ENCODE results near the gene MECR.

- TF ChIP-seq, protein P1, sequence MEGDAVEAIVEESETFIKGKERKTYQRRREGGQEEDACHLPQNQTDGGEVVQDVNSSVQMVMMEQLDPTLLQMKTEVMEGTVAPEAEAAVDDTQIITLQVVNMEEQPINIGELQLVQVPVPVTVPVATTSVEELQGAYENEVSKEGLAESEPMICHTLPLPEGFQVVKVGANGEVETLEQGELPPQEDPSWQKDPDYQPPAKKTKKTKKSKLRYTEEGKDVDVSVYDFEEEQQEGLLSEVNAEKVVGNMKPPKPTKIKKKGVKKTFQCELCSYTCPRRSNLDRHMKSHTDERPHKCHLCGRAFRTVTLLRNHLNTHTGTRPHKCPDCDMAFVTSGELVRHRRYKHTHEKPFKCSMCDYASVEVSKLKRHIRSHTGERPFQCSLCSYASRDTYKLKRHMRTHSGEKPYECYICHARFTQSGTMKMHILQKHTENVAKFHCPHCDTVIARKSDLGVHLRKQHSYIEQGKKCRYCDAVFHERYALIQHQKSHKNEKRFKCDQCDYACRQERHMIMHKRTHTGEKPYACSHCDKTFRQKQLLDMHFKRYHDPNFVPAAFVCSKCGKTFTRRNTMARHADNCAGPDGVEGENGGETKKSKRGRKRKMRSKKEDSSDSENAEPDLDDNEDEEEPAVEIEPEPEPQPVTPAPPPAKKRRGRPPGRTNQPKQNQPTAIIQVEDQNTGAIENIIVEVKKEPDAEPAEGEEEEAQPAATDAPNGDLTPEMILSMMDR (IDR thresholded peaks at IDR 0.05), result no peak
- TF ChIP-seq POLR2A (IDR thresholded peaks at IDR 0.05), result no peak
These were observed 10.3 kb upstream of the MECR start for GRCh38 chr1:29240986-29241385.

All from upper lobe of left lung (tissue), 4 donors.